HG03469 (cell line): ENCODE data around the gene BICDL1.
A peak's percentile ranks its signal among the peaks of the same experiment; 100 is the strongest.
"Not testable (repeated sequence)": the region's sequence is repeated elsewhere in the genome, so short reads cannot be mapped to it uniquely, and the experiment has no call there.

Experiments used
- ATAC-seq: cut with Tn5 transposase; IDR thresholded peaks from one replicate; pipeline ENCODE4 v1.9.1; 2021; ENCODE audit warnings: mild to moderate bottlenecking, moderate library complexity, moderate number of reproducible peaks; ENCODE audit not compliant: unreplicated experiment

Gene BICDL1

DNA sequence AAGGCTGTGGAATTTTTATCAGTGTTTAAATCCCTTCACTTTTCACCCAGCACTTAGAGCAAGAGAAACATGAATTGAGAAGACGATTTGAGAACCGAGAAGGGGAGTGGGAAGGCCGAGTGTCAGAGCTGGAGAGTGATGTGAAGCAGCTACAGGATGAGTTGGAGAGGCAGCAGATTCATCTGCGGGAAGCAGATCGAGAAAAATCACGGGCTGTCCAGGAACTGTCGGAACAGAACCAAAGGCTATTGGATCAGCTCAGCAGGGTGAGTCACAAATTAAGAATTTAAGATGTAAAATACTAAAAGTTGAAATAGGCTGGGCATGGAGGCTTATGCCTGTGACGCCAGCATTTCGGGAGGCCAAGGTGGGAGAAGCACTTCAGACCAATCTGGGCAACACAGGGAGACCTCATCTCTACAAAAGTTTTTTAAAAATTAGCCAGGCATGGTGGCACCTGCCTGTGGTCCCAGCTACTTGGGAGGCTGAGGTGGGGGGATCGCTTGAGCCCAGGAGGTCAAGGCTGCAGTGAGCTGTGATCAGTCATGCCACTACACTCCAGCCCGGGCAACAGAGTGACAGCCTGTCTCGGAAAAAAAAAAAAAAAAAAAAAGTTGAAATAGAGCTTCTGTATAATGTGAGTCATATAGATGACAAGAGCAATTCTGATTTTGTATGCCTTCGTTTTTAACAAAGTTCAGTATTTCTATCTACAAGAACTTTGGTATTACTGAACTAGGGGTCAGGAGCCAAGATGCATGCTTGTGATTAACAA is 9.6 kb downstream of the BICDL1 start:
- no peak for ATAC-seq

DNA sequence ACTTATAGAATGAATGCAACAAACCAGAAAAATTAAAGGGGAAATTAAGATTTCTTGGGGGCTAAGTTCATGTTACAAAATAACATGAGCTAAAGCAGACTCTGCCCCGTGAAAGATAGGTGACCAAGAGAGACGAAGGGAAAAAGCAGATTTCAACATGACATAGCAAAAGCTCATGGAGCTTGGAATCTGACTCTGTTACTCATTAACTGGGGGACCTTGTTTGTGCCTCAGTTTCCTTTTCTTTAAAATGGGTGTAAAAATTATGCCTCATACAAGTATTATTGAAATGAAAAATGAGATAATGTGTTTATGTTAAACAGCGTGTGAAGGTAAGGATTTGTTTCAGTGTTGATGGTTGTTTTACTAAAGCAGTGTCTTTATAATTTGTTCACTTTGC is 11.5 kb downstream of the BICDL1 start:
- no peak for ATAC-seq

DNA sequence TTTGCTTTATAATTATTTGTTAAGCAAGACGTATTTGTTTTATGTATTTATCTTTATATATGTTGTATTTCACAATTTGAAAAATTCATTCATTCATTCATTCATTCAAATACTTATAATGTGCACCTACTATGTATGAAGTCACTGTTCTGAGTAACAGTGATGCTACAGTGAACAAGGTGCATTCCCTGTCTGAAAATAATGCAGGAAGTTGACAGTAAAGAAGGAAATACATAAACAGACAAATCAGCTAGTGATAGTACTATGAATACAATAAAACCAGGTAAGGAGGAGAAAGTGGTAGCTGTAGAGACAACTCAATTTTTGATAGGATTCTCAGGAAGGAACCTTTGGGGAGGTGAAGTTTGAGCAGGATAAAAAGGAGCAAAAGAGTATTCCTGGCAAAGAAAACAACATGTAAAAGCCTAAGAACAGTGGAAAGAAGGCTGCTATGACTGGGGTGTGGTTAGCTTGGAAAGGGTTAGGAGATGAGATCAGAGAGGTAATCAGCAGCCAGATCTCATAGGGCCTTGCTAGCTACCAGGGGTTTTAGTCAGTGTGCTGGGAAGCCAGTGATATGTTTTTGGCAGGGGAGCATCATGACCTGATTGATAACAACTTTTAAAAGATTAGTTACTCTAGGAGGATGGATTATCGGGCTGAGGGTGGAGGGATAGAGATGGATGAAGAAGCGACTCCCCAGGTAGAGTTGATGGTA is 17.4 kb downstream of the BICDL1 start:
- no peak for ATAC-seq

DNA sequence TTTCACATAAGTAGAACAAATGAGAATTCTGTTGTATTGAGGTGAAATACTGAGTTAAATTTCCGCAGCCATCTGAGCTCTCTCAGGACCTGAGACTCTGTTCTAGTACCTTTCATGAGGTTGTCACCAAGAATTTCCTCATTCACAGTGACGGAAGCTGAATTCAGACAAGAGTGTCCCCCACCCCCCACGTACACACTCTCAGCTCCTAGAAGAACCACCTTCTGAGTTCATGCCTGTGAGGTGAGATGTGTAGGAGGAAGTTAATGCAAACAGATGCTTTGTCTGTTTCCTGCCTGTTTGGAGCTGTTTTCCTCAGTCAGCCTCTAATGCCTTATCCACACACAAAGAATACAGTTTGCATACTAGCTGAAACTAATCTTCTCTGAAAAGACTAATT is 18.2 kb downstream of the BICDL1 start:
- no peak for ATAC-seq

DNA sequence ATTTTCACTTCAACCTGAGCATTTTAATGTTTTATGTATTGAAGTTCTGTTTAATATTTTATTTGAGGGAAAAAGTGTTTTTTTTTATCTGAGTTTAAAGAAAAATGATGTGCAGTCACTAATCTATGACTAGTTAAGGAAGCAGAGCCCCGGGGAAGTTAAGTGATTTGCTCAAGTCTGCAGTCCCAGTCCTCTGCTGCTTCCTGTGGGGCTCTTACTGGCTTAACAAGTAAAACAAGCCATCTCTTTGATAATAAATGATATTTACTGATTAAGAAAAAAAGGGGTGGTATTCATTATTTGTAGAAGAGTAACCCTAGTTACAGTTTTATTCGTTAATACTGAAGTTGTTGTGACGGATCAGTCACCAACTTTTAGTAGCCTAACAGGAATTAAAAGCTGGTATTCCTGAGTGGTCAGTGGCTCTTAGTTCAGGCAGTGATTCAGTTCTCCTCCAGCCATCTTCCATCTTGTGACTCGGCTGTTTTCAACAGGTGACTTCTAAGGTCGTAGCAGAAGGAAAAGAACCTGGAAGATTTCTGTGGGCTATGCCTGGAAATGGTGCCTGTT is 21.7 kb downstream of the BICDL1 start:
- ATAC-seq, result no peak

DNA sequence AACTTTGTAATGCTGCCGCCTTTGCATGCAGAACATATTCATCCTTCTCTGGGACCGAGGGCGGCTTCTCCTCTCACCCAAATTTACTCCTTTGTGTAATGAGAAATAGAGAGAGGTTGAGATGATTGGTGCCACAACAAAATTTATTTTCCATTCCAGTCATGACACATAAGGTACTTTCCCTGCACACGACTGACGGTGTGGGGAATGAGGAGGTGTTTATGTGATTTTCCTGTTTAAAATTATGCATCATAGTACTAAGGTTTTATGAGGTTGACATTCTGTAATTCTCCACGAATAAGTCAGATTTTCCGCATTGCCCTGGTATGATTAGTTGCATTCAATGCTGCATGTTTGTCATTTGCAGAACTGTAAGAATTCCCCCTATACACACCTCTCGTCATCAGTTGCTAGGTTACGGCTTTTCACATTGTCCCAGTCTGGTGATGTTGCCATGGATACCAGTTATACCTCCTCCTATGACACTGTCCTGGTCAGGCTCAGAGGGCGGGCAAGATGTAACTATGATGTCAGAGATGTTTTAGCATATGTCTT is 23.1 kb downstream of the BICDL1 start:
- peak; percentile 55 for ATAC-seq

DNA sequence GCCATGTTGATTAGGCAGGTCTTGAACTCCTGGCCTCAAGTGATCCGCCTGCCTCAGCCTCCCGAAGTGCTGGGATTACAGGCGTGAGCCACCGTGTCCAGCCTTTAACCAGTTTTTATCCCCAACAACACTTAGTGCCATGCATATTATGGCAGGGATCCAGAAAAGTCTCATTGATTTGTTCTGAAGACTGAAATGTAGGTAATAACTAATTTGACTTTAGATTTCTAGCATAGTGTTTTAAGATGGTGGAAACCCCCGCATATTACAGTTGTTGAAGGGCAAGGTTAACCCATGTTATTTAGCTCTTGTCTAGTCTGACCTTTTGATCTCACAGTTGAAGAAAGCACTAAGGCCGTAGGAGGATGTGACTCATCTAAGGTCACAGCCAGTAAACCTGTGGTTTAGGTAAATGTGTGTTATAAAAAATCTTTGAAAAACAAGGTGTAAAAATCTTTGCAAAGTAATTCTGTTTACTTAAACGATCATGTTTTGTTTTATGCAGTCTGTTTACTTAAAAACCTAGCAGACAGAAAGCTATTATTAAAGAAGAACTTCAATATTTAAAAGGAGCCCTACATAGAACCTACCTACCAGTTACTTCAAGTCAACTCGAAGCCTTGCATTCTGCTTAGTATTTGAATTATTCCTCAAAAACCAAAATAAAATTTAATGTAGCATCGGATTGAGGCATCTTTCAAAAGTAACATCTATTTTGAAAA is 24.8 kb downstream of the BICDL1 start:
- peak; percentile 69 for ATAC-seq

DNA sequence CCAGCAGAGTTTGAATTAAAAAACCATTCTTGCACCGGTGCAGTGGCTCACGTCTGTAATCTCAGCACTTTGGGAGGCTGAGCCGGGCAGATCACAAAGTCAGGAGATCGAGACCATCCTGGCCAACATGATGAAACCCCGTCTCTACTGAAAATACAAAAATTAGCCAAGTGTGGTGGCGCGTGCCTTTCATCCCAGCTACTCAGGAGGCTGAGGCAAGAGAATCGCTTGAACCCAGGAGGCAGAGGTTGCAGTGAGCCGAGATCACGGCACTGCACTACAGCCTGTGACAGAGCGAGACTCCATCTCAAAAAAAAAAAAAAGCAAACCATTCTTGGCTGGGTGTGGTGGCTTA is 25.3 kb downstream of the BICDL1 start:
- not testable (repeated sequence) for ATAC-seq

DNA sequence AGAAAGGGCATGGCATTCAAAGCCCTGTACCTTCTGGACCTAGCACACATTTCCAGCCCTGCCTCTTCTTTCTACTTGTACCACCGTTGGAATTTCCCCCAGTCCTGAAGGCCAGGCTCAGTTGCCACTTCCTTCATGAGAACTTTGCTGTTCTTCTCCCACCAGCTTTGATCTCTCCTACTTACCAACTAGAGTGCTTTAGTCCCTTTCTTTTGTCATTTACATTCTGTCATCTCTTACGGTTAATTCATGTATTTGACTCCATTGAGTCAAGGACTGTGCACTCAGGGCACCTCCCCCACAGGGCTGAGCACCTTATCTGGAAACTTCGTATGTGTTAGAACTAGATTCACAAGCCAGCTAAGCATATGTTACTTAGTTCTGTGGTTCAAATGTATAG is 26.3 kb downstream of the BICDL1 start:
- ATAC-seq, result no peak

DNA sequence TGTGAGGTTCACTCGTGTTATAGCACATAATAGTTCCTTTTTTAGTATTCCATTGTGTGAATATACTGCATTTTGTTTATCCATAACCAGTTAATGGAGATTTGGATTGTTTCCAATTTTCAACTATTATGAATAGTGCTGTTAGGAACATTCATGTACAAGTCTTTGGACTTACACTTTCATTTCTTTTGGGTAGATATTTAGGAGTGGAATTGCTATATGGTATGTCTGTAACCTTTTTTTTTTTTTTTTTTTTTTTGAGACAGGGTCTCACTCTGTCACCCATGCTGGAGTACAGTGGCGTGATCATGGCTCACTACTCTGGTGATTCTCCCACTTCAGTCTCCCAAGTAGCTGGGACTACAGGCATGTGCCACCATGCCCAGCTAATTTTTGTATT is 27.2 kb downstream of the BICDL1 start:
- ATAC-seq, result not testable (repeated sequence)

DNA sequence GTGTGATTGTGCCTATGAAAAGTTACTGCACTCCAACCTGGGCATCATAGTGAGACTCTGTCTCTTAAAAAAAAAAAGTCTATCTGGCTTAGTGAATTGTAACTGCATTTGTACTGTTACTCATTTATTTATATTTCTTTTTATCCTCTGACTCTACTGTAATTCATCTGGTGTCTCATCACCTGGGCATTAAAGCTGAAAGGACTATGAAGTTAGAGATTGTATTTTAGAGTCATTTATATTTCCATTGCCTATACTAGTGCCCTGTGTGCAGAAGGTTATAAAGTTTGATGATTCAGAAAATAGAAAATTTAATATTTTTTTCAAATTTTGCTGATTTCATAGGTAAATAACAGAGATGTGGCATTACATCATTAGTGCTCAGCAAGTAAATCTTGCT is 30.2 kb downstream of the BICDL1 start:
- no peak for ATAC-seq

DNA sequence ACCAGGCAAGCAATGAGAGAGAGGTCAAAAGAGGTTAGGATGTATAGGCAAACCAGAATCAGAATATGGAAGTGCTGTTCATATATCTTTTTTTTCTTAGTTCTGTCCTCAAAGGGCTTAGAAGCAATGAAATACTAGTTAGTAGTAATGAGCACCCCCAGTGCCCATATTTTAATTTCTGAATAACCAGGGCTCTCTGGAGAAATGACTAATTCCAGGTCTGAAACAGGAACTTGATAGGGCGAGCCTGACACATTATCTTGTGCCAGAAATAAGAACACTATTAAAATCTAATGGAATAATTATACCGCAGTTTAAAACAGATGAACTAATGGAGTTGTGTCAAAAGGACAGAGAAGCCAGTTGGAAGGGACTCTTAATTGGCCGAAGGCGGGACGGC is 30.9 kb downstream of the BICDL1 start:
- ATAC-seq, result no peak

DNA sequence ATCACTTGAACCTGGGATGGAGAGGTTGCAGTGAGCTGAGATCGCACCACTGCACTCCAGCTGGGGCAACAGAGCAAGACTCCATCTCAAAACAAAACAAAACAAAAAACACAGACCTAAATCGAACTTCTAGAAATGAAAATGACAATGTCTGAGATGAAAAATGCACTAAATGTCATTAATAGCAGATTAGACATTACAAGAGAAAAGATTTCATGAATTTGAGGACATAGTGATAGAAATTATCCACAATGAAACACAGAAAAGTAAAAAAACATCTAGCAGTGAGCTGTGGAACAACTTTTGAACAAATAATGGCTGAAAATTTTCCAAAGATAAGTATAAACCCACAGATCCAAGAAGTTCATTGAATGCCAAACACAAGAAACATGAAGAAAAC is 35.2 kb downstream of the BICDL1 start:
- ATAC-seq, result no peak

DNA sequence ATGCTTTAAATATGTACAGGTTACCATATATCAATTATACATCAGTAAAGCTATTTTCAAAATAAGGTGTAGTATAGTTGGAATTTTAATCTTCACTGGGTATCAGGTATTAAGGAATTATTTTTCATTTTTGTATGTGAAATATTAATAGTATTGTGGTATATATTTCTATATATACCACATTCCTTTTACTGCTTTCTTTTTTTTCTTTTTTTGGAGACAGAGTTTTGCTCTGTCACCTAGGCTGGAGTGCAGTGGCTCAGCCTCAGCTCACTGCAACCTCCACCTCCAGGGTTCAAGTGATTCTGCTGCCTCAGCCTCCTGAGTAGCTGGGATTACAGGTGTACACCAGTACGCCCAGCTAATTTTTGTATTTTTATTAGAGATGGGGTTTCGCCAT is 36.6 kb downstream of the BICDL1 start:
- no peak for ATAC-seq

DNA sequence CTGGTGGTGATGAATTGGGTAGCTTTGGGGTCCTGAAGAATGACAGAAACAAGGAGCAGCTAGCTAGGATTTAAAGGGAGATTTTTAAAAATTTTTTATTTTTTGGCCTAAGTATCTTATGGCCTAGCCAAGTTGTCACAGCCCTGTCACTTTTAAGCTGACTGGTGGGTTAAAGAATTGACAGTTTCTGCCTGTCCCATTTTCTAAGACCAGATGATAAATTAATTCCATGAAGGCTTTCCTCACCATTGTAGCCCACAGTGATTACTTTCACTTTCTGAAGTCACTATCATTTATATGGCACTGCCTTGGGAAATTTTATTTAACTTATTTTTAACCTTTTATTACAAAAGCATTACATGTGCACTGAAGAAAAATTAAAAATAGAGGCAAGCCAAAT is 43.2 kb downstream of the BICDL1 start:
- ATAC-seq, result no peak

DNA sequence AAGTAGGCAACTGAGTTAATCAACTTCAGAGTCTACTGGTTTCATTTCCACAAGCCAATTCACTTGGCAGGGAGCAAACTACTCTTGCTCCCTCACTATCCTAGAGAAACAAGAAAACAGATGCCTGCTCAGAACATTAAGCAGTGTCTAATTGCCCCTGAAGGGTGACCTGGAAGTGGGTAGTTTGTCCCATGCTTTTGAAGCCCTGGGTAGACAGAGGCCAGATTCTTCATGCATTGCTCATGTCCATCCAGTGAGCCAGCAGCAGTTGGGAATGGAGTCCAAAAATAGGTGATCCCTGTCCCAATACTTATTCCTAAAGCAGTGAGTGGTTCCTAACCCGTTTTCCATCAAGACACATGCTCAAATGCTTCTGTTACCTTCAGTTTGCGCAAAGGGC is 48.8 kb downstream of the BICDL1 start:
- ATAC-seq, result no peak

DNA sequence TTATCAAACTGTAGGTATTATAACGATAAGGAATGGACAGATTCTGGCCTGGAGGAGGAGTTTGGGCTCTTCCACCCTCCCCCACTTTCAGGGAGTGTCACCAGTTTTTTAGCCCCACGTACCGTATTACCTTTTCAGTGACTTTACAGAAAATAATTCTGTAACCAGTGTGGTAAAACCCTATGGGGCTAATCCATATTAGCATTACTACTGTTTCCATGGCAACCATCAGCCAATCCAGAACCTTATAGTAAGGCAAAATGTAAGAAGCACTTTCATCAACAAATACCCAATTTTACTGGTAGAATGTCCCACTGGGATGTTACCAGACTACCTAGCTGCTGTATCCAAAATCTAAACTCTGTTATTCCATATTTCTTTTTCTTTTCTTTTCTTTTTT is 50.7 kb downstream of the BICDL1 start:
- ATAC-seq, result no peak

DNA sequence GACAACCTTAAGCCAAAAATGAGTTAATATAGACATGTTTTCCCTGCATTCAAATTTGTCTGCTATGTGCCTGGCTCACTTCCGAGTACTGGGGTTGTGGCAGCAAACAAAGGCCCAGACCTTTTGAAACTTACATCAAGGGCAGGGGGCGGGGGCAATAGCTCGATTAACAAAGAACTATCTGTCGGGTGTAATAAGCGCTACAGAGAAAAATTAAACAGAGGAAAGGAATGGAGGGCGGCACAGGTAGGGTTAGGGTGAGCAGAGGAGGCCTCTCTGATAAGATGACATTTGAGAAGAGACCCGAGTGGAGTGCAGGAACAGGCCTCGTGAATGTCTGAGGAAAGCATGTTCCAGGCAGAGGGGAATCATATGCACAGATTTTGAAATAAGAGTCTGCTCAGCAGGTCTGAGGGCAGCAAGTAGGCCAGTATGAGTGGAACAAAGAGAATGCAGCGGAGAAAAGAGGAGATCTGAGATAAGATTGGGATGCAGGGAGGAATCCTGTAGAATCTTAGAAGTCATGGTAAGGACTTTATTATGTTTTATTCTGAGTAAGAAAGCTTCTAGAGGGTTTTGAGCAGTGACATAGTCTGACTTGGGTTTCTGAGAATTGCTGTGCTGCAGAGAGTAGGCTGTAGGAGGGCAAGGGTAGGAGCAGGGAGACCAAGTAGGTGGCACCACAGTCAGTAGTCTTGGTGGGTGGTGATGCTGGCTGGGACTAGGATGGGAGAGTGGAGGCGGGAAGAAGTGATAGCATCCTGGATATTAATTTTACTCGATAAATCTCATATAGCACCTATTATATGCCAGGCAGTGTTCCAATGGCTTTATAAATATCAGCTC is 52.6 kb downstream of the BICDL1 start:
- ATAC-seq, result no peak

DNA sequence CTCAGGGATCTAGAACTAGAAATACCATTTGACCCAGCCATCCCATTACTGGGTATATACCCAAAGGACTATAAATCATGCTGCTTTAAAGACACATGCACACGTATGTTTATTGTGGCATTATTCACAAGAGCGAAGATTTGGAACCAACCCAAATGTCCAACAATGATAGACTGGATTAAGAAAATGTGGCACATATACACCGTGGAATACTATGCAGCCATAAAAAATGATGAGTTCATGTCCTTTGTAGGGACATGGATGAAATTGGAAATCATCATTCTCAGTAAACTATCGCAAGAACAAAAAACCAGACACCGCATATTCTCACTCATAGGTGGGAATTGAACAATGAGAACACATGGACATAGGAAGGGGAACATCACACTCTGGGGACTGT is 56.3 kb downstream of the BICDL1 start:
- ATAC-seq, result not testable (repeated sequence)

DNA sequence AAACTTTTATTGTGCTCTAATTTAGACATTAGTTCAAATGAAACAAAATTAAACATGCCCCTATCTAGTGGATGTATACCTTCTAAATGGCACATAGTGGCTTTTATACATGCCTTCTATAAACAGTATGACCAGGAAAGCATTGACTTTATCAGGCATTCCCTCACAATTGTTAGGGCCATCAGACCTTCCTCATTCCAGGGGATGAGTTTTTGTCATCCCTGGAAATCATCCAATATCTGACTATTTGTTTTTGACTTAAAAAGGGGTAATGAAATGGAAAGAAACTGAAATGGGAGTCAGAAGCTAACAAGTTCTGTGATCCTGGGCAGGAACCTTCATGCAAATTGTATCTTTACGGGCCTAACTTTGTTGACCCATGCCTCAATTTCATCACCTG is 58.0 kb downstream of the BICDL1 start:
- ATAC-seq, result no peak
